Activated T-helper 2 cell treated with anti-CD3 and anti-CD28 coated beads, Interferon-gamma antibody, Interleukin-2, Interleukin-4, amounts not matched to agents 10 μg/mL and 5 μg/mL and 100 μg/mL, durations not matched to agents 14 hours and 24 hours and 36 hours (primary cell): ENCODE data around the gene CARD18. TPM values are rescaled to one million over a fixed set of nuclear protein-coding genes. Genes with fewer than 3 reads are reported as not detected.

Source experiments
- DNase-seq: peaks from one replicate; pipeline ENCODE4 v3.0.0; 2021; ENCODE audit warnings: low spot score
- H3K27ac Mint-ChIP-seq: one replicate; pipeline ENCODE4 v1.8.0; 2021; ENCODE audit warnings: mixed read lengths
- H3K27me3 Mint-ChIP-seq: one replicate; pipeline ENCODE4 v1.8.0; 2021; ENCODE audit warnings: low read depth, mixed read lengths
- H3K36me3 Mint-ChIP-seq: one replicate; pipeline ENCODE4 v1.8.0; 2021; ENCODE audit warnings: low read depth, mixed read lengths
- H3K4me1 Mint-ChIP-seq: one replicate; pipeline ENCODE4 v1.8.0; 2021; ENCODE audit warnings: low read depth, mixed read lengths
- H3K4me3 Mint-ChIP-seq: one replicate; pipeline ENCODE4 v1.8.0; 2021; ENCODE audit warnings: low read depth, mild to moderate bottlenecking, moderate library complexity, mixed read lengths
- H3K9me3 Mint-ChIP-seq: one replicate; pipeline ENCODE4 v1.8.0; 2021; ENCODE audit warnings: mixed read lengths
- intact Hi-C: fragments of 100-400 bp; cut with micrococcal nuclease; formaldehyde crosslinking; loops from one replicate; pipeline ENCODE4 v1.15.1; 2023
- total RNA-seq: library from RNA; stranded (reverse); gene quantifications from 2 replicates; pipeline ENCODE4 v1.2.3, GENCODE V29; 2022

The CARD18 gene, protein sequence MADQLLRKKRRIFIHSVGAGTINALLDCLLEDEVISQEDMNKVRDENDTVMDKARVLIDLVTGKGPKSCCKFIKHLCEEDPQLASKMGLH
- not detected in 2 replicates for total RNA-seq

DNA sequence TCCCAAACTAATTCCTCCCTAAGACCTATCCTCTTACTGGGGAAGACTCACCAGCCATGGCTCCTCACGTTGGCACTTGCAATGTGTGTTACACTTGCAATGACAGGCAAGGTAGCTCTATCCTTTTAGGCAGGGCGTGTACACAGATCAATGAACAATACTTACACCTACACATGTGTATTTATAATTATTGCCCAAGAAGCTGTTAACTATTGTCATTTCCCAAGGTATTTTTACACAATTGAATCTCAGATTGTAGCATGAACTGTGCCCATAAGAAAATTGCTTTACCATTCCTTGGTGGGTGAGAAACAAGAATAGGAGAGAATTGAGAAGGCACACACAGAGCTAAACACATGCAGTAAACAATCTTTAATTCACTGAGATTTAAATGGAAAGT lies at the start of gene CARD18:
TSS of gene CARD18 (minus strand) at position 101 of the 400 bp plus-strand sequence. CDS start at position 58, 43 bp downstream.
- no peak for DNase-seq
- H3K4me3 Mint-ChIP-seq, result no peak within 1 kb of the TSS
- peaks cover 5% of the 10 kb centered on the region for H3K27me3 Mint-ChIP-seq
- no peaks in the 10 kb centered on the region for H3K4me1 Mint-ChIP-seq
- H3K9me3 Mint-ChIP-seq, result no peaks in the 10 kb centered on the region
- H3K36me3 Mint-ChIP-seq, result no peaks in the 10 kb centered on the region
- no peak within 1 kb of the TSS for H3K27ac Mint-ChIP-seq
- intact Hi-C loops, result no loop called here

DNA sequence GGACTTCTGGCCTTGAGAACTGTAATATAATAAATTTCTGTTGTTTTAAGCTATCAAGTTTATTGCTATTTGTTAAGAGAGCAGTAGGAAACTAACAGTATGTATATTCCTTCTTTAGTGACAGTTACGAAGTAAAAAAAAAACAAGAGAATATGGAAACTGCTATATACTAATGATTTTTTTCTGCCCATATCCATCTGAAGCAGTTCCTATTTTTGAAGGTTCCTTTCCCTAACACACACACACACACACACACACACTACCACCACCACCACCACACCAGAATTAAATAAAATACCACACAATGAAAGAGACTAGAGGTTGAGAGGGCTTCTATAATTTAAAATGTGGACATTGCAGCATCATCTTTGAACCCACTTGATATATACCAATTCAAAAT lies 44.4 kb upstream of the CARD18 start:
- H3K36me3 Mint-ChIP-seq, result no peaks in the 10 kb centered on the region
- peaks cover 2% of the 10 kb centered on the region for H3K27me3 Mint-ChIP-seq
- no peaks in the 10 kb centered on the region for H3K9me3 Mint-ChIP-seq
- no peak overlapping the region for H3K4me3 Mint-ChIP-seq
- intact Hi-C loops, result no loop called here
- H3K27ac Mint-ChIP-seq, result no peak overlapping the region
- DNase-seq, result no peak
- H3K4me1 Mint-ChIP-seq, result no peaks in the 10 kb centered on the region

DNA sequence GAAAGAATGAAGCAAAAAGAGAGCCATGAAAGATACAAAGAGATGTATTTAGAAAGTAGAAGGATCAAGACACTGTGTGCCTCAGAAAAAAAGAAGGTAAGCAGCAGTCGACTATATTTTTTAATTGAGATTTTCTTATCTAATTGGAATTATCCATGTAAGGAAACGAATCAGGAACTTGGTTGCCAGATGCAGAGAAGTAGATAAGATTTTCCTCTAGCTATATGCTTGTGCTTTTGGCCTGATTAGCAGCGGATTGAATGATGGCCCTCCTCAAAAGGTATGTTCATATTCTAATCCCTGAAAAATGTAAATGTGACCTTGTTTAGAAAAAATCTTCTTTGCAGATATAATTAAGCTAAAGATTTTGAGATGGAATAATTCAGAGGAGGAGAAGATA lies 43.9 kb upstream of the CARD18 start:
- no peaks in the 10 kb centered on the region for H3K4me1 Mint-ChIP-seq

DNA sequence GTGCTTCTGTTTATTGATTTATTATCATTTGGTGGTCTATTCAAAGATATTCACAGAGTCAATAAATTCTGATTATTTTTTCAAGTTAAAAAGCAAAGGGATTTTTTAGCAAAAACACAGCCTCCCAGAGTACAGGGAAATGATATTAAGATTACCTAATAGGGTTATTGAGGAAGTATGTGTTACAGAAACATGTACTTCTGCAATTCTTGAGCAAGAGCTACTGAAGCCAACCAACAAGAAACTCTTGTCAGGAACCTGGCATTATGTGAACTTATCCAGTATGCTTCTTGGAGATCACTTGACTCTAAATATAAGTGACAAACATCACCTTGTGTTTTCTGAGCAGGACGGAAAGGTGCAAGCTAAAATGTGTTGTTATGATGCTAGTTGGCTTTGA lies 42.0 kb upstream of the CARD18 start:
- no peak for DNase-seq
- Mint-ChIP-seq H3K27me3 (no peaks in the 10 kb centered on the region), H3K4me3 (no peak overlapping the region), H3K27ac (no peak overlapping the region), H3K4me1 (no peaks in the 10 kb centered on the region), H3K36me3 (no peaks in the 10 kb centered on the region), H3K9me3 (no peaks in the 10 kb centered on the region)
- intact Hi-C loops, result no loop called here

More for the DNA sequence above, 43.9 kb upstream of the CARD18 start:
- no peaks in the 10 kb centered on the region for H3K9me3 Mint-ChIP-seq
- intact Hi-C loops, result no loop called here
- H3K4me3 Mint-ChIP-seq, result no peak overlapping the region
- H3K36me3 Mint-ChIP-seq, result no peaks in the 10 kb centered on the region
- no peak overlapping the region for H3K27ac Mint-ChIP-seq
- DNase-seq, result no peak
- peaks cover 2% of the 10 kb centered on the region for H3K27me3 Mint-ChIP-seq

DNA sequence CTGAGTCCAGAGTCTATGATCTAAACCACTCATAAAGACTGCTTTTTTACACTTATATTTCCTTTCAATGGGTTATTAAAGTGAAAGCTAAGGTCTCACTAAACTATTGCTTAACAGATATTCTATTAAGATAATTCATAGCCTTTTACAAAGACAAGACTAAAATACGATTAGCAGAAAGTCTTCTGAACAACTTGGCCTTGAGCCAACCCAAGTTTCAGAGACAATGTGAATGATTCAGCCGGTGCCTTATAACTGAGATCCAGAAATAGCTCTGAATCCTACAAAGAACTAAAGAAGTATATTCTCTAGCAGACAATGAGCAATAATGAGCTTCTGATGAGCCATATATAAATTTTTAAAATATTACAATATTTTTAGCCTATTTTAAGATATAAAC lies 41.5 kb upstream of the CARD18 start:
- Mint-ChIP-seq H3K36me3 (no peaks in the 10 kb centered on the region), H3K9me3 (no peaks in the 10 kb centered on the region), H3K4me1 (no peaks in the 10 kb centered on the region), H3K27ac (no peak overlapping the region), H3K4me3 (no peak overlapping the region), H3K27me3 (no peaks in the 10 kb centered on the region)
- DNase-seq, result no peak
- intact Hi-C loops, result no loop called here

DNA sequence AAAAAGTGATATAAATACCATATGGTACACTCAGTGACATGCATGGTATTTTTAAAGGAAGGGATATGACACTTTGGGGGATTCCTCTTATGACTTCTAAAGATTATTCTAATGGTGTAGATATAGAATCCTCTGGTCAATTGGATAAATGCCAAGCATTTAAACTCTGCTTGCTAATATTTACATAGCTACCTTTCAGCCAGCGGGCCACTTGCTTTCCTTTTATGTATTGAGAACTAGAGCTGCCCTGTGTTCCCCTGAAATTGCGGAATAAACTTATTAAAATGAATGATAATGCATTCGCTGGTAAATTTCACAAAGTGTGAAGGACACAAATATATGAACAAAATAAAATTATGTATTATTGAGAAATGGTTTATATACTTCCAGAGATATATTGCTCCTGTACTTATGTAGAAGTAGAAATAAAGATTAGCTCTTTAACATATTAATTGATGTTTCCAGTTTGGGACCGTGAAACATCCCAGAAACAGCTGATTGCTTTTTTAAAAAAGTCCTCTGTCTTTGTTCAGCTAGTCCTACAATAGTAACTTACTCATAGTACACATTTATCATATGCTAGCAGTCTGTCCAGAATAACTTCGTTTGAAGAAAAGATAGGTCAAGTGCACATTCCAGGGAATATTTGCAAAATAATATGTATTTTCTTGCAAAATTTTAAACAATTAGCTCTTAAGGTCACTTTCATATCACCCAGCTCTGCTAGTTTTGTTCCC lies 40.1 kb upstream of the CARD18 start:
- H3K27ac Mint-ChIP-seq, result no peak overlapping the region
- no peak overlapping the region for H3K4me3 Mint-ChIP-seq
- intact Hi-C loops, result no loop called here
- no peaks in the 10 kb centered on the region for H3K36me3 Mint-ChIP-seq
- H3K4me1 Mint-ChIP-seq, result no peaks in the 10 kb centered on the region
- DNase-seq, result no peak
- H3K9me3 Mint-ChIP-seq, result no peaks in the 10 kb centered on the region
- no peaks in the 10 kb centered on the region for H3K27me3 Mint-ChIP-seq

DNA sequence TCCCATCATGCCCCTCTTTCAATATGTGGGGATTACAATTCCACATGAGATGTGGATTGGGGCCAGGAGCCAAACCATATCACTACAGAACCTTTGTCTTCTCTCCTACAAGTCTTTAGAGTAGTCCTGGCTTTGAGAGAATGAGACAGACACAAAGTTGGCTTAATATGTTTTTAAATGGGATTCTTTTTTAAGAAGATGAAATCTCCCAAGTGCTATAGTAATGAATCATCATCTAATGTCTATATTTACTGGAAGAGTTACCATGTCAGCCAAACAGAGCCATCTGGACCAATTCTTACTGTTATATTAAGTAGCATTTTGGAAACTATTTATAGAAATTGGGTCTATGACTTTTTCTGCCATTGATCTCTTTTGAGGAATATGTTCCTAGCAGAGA lies 38.1 kb upstream of the CARD18 start:
- DNase-seq, result no peak

DNA sequence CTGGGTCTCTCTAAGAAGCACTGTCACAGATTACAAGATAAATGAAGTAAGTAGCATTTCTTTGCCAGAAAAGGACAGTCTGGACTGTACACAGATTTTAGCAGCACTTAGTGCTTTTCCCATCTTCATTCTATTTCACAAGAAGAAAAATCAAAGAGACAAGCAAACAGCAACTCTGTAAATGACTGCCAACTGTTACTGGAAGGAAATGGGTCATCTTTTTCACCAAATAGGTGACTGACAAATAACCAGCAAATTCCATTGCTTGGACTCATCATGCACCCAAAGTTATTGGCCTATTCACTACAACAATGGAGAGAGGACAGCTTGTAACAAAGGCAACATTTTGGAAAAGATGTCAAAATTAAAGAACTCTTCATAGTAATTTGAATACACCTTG lies 28.9 kb upstream of the CARD18 start:
- DNase-seq, result no peak
- no peaks in the 10 kb centered on the region for H3K27me3 Mint-ChIP-seq
- intact Hi-C loops, result no loop called here
- H3K9me3 Mint-ChIP-seq, result no peaks in the 10 kb centered on the region
- no peaks in the 10 kb centered on the region for H3K36me3 Mint-ChIP-seq
- H3K27ac Mint-ChIP-seq, result no peak overlapping the region
- no peaks in the 10 kb centered on the region for H3K4me1 Mint-ChIP-seq
- no peak overlapping the region for H3K4me3 Mint-ChIP-seq

More for the DNA sequence above, 38.1 kb upstream of the CARD18 start:
- intact Hi-C loops, result no loop called here
- no peaks in the 10 kb centered on the region for H3K9me3 Mint-ChIP-seq
- no peaks in the 10 kb centered on the region for H3K27me3 Mint-ChIP-seq
- H3K27ac Mint-ChIP-seq, result no peak overlapping the region
- H3K4me1 Mint-ChIP-seq, result no peaks in the 10 kb centered on the region
- H3K4me3 Mint-ChIP-seq, result no peak overlapping the region
- H3K36me3 Mint-ChIP-seq, result no peaks in the 10 kb centered on the region

DNA sequence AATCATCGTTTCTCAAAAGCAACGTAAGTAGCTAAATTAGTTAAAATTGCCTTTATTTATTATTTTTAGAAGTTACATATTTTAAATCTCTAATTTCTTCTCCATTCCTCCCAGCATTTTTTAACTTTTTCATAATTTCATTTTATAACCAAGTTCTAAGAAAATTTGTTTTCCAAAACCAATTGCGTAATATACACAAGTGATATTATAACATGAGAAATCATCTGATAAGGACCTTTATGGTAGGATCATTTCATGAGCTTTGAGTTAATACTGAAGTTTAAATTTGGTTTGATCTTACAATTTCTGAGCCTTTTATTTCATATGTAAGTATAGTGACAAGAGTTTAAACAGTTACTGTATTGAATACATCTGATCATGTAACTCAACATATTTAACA lies 27.7 kb upstream of the CARD18 start:
- no peak for DNase-seq
- H3K4me1 Mint-ChIP-seq, result no peaks in the 10 kb centered on the region
- no peaks in the 10 kb centered on the region for H3K9me3 Mint-ChIP-seq
- no peaks in the 10 kb centered on the region for H3K36me3 Mint-ChIP-seq
- no peak overlapping the region for H3K27ac Mint-ChIP-seq
- no peaks in the 10 kb centered on the region for H3K27me3 Mint-ChIP-seq
- H3K4me3 Mint-ChIP-seq, result no peak overlapping the region
- intact Hi-C loops, result no loop called here

DNA sequence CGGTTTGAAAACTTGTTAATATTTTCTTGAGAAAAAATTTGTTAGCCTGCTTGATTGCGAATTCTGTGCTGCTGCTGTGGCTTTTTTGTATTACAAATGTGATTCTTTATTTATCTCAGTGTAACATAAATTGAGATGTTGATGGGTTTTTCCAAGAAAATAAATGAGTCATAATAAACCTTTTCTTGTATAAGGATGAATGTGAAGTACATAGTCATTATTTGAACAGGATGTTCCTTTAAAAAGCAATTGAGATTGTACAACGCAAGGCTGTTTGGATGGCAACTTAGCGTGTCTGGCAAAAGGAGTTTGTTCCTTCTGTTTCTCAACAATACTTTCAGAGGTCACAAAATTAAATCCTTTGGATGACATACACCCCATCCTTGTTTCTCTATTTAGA lies 24.6 kb upstream of the CARD18 start:
- intact Hi-C loops, result no loop called here
- Mint-ChIP-seq H3K36me3 (no peaks in the 10 kb centered on the region), H3K9me3 (no peaks in the 10 kb centered on the region), H3K27ac (no peak overlapping the region), H3K27me3 (no peaks in the 10 kb centered on the region), H3K4me3 (no peak overlapping the region), H3K4me1 (no peaks in the 10 kb centered on the region)
- DNase-seq, result no peak

DNA sequence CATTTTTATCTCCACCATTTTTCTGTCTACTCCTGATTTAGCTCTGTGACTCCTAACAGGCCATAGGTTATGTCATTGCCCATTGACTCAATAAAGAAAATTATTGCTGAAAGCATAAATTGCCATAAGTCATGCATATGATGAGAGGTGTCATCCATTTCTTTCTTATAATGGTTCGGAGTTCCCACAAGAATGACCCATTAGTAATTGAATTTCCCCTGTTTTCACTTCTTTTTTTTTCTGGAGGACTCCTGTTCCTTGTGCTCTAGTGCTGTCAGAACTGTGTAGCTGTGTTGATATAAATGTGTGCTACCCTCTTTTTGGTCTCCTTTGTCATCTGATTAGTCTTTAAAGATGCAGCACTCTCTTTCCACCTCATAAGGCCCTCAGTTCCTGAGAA lies 22.9 kb upstream of the CARD18 start:
- H3K36me3 Mint-ChIP-seq, result no peaks in the 10 kb centered on the region
- H3K27ac Mint-ChIP-seq, result no peak overlapping the region
- no peak overlapping the region for H3K4me3 Mint-ChIP-seq
- DNase-seq, result no peak
- intact Hi-C loops, result no loop called here
- no peaks in the 10 kb centered on the region for H3K4me1 Mint-ChIP-seq
- no peaks in the 10 kb centered on the region for H3K9me3 Mint-ChIP-seq
- no peaks in the 10 kb centered on the region for H3K27me3 Mint-ChIP-seq

DNA sequence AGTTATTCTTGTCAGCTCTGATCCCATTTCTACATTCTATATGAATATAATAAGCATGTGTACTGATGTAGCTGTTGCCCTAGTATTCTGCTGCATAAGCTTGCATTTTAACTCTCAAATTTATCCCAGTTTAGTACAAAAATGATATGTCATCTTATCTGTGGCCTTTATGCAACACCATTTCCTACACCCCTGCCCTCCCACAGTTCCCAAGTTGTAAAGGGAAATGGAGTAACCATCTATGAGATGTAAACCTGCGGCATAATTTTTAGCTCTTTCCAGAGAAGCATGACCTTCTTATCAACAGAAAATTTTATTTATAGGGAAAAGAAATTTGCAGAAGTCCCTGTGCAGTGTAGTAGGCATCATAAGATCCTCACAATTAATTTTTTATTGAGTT lies 18.9 kb upstream of the CARD18 start:
- no peaks in the 10 kb centered on the region for H3K4me1 Mint-ChIP-seq
- H3K4me3 Mint-ChIP-seq, result no peak overlapping the region
- intact Hi-C loops, result no loop called here
- no peaks in the 10 kb centered on the region for H3K27me3 Mint-ChIP-seq
- no peak for DNase-seq
- no peaks in the 10 kb centered on the region for H3K9me3 Mint-ChIP-seq
- no peak overlapping the region for H3K27ac Mint-ChIP-seq
- H3K36me3 Mint-ChIP-seq, result no peaks in the 10 kb centered on the region

DNA sequence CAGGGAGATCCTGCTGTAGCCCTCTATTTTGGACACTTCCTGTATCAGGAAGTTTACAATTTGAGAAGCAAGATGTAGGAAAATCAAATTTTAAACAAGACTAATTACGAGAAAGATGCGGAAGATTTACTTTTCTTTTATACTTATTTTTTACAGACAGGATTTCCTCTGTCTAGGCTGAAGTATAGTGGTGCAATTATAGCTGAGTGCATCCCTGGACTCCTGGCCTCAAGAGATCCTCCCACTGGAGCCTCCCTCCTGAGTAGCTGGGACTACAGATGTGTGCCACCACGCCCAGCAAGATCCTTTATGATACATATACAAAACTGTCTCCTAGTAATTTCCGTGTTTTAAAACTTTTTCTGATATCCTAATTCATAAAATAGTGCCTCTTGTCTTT lies 17.2 kb upstream of the CARD18 start:
- H3K27ac Mint-ChIP-seq, result no peak overlapping the region
- no peaks in the 10 kb centered on the region for H3K27me3 Mint-ChIP-seq
- DNase-seq, result no peak
- no peaks in the 10 kb centered on the region for H3K9me3 Mint-ChIP-seq
- intact Hi-C loops, result no loop called here
- no peaks in the 10 kb centered on the region for H3K4me1 Mint-ChIP-seq
- no peak overlapping the region for H3K4me3 Mint-ChIP-seq
- H3K36me3 Mint-ChIP-seq, result no peaks in the 10 kb centered on the region

DNA sequence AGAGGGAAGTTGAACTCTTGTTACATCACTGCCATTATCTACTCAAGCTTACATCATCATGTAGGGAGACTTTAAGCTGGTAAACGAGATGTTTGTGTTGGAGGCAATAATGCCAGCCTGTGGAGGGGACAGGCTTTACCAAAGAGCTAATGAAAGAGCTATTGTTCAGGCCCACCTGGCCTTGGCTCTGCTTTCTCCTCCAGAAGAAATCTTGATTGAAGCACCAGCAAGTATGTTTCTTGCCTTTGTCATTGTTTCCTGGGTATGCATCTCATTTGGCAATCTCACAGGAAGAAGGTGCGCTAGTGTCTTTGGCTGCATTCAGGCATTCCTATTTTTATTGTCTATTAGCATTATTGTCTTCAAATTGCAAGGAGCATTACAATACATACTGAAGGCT lies 16.7 kb upstream of the CARD18 start:
- no peaks in the 10 kb centered on the region for H3K36me3 Mint-ChIP-seq
- no peak overlapping the region for H3K27ac Mint-ChIP-seq
- no peaks in the 10 kb centered on the region for H3K9me3 Mint-ChIP-seq
- intact Hi-C loops, result no loop called here
- DNase-seq, result no peak
- H3K4me1 Mint-ChIP-seq, result no peaks in the 10 kb centered on the region
- H3K27me3 Mint-ChIP-seq, result no peaks in the 10 kb centered on the region
- H3K4me3 Mint-ChIP-seq, result no peak overlapping the region
